Subcutaneous adipose tissue (tissue), 4 donors: Measurements from ENCODE around the gene MMP20. TPM values are rescaled to one million over a fixed set of nuclear protein-coding genes. Genes with fewer than 3 reads are reported as not detected.

ENCODE experiments used
- CTCF ChIP-seq: fragments of 450-650 bp; IDR thresholded peaks from one replicate; pipeline ENCODE4 v1.5.1; 2016; ENCODE audit warnings: low read depth, mild to moderate bottlenecking, control low read depth, antibody characterized with exemption, moderate library complexity
- total RNA-seq, 4 donors: library from RNA; depleted of rRNA; stranded (reverse); fragments of >200 nt; gene quantifications; one replicate each; pipeline ENCODE4 v1.1.0, GENCODE V29; 2016

Gene MMP20
- total RNA-seq, 4 donors from 2014 or later: not detected

- no peak for TF ChIP-seq CTCF
Observed at GRCh38 chr11:102545701-102546100, 79.4 kb downstream of the MMP20 start.

- no peak for TF ChIP-seq CTCF
Observed at GRCh38 chr11:102544594-102544993, 80.5 kb downstream of the MMP20 start.

- TF ChIP-seq CTCF: no peak
Observed at GRCh38 chr11:102539567-102539966, 85.6 kb downstream of the MMP20 start.

- no peak for TF ChIP-seq CTCF
Observed at GRCh38 chr11:102538932-102539331, 86.2 kb downstream of the MMP20 start.

GRCh38 chr11:102534261-102534872 is 90.8 kb downstream of the MMP20 start:
- no peak for TF ChIP-seq CTCF

- TF ChIP-seq CTCF: no peak
Observed at GRCh38 chr11:102530558-102530957, 94.6 kb downstream of the MMP20 start, which contains the start of gene MMP7. TSS of gene MMP7 (minus strand) at chr11:102530747. CDS start at chr11:102530700, 47 bp downstream.

GRCh38 chr11:102528618-102529017 is 96.5 kb downstream of the MMP20 start:
- TF ChIP-seq CTCF: no peak
